ENCODE results near the gene FYN. TPM values are rescaled to one million over a fixed set of nuclear protein-coding genes. Genes with fewer than 3 reads are reported as not detected.

The FYN gene
- total RNA-seq, 2 donors from 2014 or later: 287 to 304 TPM

DNA sequence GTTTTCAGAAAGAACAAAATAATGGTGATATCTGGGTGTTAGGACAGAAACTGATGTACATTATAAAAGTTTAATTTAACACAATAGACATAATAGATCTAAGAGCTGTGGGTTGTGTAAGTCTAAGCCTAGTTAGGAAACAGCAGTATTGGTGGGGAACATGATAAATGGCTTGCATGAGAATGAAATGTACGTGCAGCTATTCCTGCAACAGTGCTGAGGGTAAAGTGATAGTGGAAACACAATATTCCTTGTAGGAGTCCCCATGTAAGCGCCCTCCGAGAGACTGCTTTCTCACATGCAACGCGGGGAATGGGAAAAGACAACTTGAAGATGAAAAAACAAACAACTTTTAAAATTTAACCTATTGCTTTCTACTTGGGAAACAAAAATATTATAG lies 171.0 kb downstream of the FYN start:
- peak overlapping the region in 1 of 2 donors; percentile 4 for H3K27ac Mint-ChIP-seq
- ATAC-seq: no peak
- H3K36me3 Mint-ChIP-seq: peaks cover 17 to 28% of the 10 kb centered on the region in 2 donors
- DNase-seq (ENCODE audit: low spot score in 2 of 2): no peak
- no peaks in the 10 kb centered on the region for H3K9me3 Mint-ChIP-seq

DNA sequence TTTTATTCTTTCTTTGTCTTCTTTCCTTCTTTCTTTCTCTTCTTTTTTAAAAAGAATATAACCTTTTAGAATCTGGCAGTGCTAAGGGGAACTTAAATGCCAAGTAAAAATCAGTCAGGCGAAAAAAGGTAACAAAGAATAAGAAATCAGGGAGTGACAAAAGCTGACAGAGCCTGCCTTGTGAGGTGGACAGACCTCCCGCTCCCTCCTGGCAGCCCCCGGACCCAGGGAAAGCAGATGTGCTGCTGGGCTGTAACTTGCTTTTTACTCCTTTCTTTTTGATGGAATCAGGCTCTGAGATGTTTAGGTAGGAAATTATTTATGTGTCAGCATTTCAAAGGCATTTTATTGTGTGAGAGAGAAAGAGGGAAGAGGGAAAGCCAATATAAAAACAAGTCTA lies 172.1 kb downstream of the FYN start:
- no peak for ATAC-seq
- DNase-seq (ENCODE audit: low spot score in 2 of 2): no peak
- H3K27ac Mint-ChIP-seq: no peak overlapping the region
- H3K36me3 Mint-ChIP-seq: peaks cover 17 to 28% of the 10 kb centered on the region in 2 donors
- H3K9me3 Mint-ChIP-seq: no peaks in the 10 kb centered on the region

DNA sequence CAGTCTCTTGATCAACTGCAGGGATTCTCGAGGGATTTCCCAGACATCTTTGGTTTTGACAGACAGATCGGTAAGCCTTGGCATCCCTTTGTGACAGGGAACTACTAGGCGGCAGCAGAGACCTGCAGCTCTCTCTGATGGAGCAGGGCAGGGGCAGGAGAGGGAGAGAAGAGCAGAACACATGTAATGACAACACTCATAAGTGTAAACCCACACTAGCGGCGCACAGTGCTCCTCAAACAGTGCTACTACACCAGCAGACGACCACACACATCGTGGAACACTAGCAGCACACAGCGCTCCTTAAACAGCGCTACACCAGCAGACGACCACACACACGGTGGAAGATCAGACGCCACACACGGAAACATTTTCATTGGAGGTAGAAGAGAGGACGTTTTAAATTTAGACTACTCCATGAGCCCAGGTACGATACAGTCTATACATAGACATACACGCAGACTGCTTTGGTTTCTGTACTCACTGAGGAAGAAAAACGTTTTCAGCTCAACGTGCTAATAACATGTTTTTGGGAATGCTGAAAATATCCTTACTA lies 173.0 kb downstream of the FYN start:
- H3K36me3 Mint-ChIP-seq: peaks cover 17 to 38% of the 10 kb centered on the region in 2 donors
- ATAC-seq: peak in 1 of 2 donors; percentile 47

DNA sequence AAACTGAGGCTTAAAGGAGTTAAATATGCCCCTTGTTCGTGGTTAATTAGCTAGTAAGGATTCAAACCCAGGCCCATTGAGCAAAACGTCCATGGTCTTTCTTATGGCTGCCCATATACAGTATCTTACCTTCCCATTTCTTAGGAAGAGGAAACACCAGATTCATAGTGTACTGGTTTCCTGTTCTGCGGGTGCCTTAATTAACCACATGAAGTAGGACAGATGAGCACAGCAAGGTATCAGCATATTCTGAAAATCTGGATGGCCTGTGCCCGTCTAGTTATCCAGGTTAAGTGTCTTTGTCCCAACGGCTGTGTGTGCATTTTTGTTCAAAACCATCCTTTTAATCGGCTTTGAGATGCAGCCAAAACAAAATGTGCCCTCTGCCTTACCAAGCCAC lies 174.1 kb downstream of the FYN start:
- Mint-ChIP-seq H3K27ac (peak overlapping the region; percentile 43 to 47), H3K9me3 (no peaks in the 10 kb centered on the region), H3K36me3 (peaks cover 24 to 44% of the 10 kb centered on the region in 2 donors)
- ATAC-seq: no peak
- DNase-seq (ENCODE audit: low spot score in 2 of 2): no peak

More for the DNA sequence above, 173.0 kb downstream of the FYN start:
- DNase-seq (ENCODE audit: low spot score in 2 of 2): no peak
- H3K27ac Mint-ChIP-seq: peak overlapping the region in 1 of 2 donors; percentile 43
- no peaks in the 10 kb centered on the region for H3K9me3 Mint-ChIP-seq

DNA sequence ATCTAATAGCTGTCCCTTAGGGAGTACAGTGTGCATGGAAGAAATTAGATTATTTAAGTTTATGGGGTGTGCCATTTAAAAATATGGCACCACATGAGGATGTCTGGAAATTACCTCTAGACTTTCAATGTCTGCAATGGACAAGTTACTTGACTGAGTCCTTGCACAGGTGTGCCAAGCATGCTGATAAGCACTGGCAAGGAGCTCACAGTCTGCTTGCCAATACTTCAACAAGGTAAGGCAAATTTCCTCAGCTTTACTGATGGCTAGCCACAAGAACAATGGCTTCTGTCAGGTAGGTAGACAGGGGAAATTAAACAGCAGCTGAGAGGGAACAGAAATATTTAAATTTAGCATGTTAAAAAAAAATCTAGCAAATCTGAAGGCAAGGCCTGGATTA lies 176.4 kb downstream of the FYN start:
- peaks cover 37 to 44% of the 10 kb centered on the region in 2 donors for H3K36me3 Mint-ChIP-seq
- DNase-seq (ENCODE audit: low spot score in 2 of 2): no peak
- H3K27ac Mint-ChIP-seq: no peak overlapping the region
- no peak for ATAC-seq
- H3K9me3 Mint-ChIP-seq: no peaks in the 10 kb centered on the region

DNA sequence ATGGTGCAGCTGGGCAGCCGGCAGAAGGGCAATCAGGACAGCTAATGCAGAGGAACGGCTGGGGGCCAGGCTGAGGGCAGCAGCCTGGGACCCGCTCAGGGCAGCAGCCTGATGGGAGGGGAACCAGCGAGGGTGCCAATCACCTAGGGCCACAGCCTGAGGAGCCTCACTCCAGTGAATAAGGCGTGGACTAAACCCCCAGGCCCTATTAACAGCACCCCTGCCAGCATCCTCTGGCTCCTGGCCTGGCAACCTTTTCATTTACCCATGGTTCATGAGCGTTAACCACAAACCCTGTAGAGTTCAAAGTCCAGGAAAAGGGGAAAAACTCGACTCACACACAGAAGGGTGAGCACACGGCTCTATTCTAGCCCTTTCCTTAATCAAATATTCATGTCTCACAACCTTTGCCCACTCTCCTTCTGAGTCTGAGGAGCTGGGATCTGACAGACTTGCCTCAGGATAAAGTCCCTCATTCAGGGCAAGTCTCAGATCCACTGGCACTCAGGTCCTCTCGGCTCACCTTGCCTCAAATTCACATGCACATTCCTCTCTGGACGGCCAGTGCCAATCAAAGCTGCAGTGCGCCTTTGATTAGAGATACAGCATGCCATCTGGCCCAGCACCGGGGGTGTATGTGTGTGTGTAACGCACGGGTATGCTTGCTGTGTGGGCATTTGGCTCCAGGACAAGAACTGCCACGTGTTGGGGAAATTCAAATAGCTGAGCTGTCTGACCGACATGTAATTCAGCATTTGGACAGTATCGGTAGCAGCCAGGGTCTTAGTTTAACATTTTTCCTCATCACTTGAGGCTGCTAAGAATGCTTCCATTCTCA lies 180.7 kb downstream of the FYN start:
- Mint-ChIP-seq H3K27ac (peak overlapping the region; percentile 37 to 79), H3K9me3 (no peaks in the 10 kb centered on the region), H3K36me3 (peaks cover 36 to 56% of the 10 kb centered on the region in 2 donors)
- DNase-seq (ENCODE audit: low spot score in 2 of 2): no peak
- ATAC-seq: peak; percentile 17 to 77

DNA sequence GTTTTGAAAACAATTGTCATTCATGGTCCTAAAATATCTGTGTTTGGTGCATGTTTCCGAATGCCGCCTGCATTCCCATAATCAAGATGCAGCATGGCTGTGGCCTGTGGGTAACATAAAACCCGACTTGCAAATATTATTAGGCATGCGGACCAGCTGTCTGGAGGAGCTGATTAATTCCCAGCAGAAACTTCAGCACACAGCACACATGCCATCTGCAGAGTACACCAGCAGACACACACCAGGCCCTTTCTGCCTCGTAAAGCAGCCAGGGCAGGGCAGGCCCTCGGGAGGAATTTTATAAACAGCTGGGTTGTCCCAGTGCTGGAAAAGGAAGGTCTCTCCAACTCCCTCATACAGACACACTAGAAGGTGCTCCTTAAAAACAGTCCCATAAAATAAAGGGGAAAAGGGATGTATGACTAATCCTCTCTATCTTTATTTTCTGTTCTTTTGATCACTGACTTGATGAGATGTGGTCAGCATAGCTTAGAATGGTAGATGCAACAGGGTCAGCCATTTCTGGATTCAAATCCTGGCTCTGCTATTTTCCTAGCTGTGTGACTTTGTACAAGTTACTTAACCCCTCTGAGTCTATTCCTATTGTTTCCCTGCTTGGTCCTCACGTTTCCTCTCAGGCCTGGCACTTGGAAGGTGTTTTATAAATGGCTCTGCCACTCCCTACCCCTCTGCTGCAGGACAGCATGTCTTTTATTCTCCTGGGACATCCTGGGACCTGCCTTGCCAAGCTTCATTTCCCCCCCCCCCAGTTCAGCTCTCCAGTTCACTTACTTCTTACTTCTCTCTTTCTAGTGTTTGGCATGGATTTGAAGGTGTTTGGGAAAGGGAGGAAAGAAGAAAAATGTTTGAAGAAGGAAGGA lies 181.7 kb downstream of the FYN start:
- no peaks in the 10 kb centered on the region for H3K9me3 Mint-ChIP-seq
- peaks cover 36 to 56% of the 10 kb centered on the region in 2 donors for H3K36me3 Mint-ChIP-seq
- ATAC-seq: no peak
- peak overlapping the region; percentile 37 to 79 for H3K27ac Mint-ChIP-seq
- no peak for DNase-seq (ENCODE audit: low spot score in 2 of 2)

DNA sequence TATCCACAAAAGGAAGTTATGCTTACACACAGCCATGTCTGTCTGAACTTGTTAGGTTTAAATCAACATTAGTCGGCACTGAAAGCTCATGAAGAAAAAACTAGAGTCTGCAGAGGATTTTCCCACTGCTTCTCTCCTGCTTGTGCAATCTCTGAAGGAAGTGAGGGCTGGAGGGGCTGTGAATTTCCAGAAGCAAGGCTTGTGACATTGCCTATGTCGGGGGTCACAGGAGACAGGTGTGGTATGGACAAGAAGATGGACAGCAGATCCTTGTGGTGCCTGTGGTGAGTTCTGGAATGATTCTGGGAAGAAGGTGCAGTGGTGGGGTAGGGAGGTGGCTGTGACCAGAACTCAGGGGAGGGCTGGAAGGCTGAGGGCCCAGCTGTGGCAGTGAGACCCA lies 183.3 kb downstream of the FYN start:
- Mint-ChIP-seq H3K27ac (peak overlapping the region; percentile 15 to 40), H3K9me3 (no peaks in the 10 kb centered on the region), H3K36me3 (peaks cover 40 to 55% of the 10 kb centered on the region in 2 donors)
- no peak for DNase-seq (ENCODE audit: low spot score in 2 of 2)
- no peak for ATAC-seq

DNA sequence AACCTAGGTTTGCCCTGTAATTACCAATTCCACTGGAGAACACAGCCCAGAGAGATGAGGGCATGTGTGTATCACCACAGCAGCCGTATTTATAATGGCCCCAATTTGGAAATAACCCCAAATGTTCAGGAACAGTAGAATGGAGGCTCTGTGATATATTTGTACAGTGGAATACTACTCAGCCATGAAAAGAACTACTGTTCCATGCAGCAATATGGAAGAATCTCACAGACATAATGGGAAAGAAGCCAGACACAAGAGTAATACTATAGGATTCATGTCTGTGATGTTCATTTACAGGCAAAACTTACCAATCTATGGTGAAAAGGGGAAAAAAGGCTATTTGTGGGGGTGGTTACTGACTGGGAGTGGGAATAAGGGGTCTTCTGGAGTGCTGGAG lies 183.8 kb downstream of the FYN start:
- Mint-ChIP-seq H3K36me3 (peaks cover 36 to 55% of the 10 kb centered on the region in 2 donors), H3K27ac (peak overlapping the region in 1 of 2 donors; percentile 40), H3K9me3 (no peaks in the 10 kb centered on the region)
- DNase-seq (ENCODE audit: low spot score in 2 of 2): no peak
- no peak for ATAC-seq

DNA sequence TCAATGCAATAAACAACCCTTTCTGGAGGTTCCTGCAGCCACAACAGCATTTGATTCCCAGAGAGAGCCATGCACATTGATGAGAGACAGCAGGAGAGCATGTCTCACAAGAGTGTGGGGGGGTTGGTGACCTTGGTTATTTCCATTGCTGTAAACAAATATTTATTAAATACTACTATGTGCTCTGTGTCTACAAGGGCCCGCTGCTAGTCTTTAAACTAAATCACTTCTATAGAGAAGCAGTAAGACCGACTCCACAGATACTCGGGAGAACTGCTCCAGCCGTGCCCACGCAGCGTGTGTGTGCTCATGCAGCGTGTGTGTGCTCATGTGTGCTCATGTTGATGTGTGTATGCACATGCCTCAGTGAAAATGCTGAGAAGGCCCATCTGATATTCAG lies 184.9 kb downstream of the FYN start:
- no peaks in the 10 kb centered on the region for H3K9me3 Mint-ChIP-seq
- peaks cover 33 to 56% of the 10 kb centered on the region in 2 donors for H3K36me3 Mint-ChIP-seq
- H3K27ac Mint-ChIP-seq: no peak overlapping the region
- DNase-seq (ENCODE audit: low spot score in 2 of 2) (no peak), ATAC-seq (no peak)

DNA sequence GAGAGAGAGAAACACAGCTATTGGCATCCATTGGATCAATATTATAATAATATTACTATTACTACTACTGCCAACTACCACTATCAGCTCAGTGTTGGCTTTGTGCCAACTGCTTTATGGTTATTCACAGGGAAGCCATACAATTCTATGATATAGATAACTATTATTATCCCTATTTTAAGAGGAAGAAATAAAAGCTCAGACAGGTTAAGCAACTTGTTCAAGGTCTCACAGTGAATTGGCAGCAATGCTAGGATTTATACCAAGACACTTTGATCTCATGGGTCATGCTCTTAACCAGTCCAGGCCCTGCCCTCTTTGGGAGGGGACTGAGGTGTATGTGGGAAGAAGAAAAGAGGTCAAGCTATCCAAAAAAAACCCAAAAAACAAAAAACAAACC lies 185.6 kb downstream of the FYN start:
- DNase-seq (ENCODE audit: low spot score in 2 of 2) (no peak), ATAC-seq (no peak)
- Mint-ChIP-seq H3K36me3 (peaks cover 29 to 60% of the 10 kb centered on the region in 2 donors), H3K27ac (peak overlapping the region in 1 of 2 donors; percentile 37), H3K9me3 (no peaks in the 10 kb centered on the region)

DNA sequence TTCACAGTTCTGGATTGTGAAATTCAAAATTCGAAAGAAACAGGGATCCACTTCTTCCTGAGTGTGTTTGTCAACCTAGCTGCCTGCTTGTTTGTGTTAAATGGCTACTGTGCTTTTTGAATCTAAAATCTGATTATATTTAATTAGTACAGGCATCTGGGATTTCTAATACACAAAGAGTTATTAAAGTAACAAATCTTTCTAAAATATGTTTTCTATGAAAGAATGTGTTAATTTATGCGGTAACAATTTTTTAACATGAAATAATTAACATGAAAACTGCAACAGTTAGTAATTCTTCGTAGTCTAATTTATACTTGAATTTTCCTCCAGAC lies 186.4 kb downstream of the FYN start:
- no peak for ATAC-seq
- no peak for DNase-seq (ENCODE audit: low spot score in 2 of 2)
- H3K27ac Mint-ChIP-seq: peak overlapping the region; percentile 37 to 89
- peaks cover 28 to 63% of the 10 kb centered on the region in 2 donors for H3K36me3 Mint-ChIP-seq
- H3K9me3 Mint-ChIP-seq: no peaks in the 10 kb centered on the region

DNA sequence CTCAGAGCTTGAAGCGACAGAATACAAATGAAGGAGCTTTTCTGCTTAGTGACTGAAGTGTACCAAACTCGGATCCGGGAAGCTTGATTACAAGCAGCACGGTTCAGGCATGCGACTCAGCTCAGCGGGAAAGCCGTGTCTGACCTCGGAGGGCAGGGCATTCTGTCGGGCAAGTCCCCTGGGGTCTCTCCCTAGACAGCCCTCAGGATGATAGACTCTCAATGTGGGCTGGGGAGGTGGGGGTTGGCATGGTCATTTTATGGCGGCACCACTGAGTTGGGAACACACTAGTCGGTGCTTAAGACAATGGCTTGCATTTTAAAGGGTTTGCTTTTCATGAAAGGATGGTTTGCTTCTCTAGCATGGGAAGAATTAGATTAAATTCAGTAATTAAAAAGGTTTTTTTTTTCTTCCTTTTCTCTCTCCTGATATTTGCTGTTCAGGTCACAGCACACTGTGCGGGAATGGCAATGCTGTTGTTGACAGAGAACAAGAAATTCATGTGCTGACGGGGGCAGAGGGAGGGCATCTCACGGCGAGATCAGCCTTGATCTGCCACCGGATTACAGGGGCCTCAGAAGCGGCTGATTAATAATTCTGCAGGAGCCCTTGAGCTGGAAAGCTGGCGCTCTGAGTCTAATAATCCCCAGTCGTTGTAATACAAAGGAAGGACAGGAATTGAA lies 186.9 kb downstream of the FYN start:
- ATAC-seq (no peak), DNase-seq (ENCODE audit: low spot score in 2 of 2) (no peak)
- H3K36me3 Mint-ChIP-seq: peaks cover 25 to 65% of the 10 kb centered on the region in 2 donors
- peak overlapping the region in 1 of 2 donors; percentile 62 for H3K27ac Mint-ChIP-seq
- no peaks in the 10 kb centered on the region for H3K9me3 Mint-ChIP-seq

DNA sequence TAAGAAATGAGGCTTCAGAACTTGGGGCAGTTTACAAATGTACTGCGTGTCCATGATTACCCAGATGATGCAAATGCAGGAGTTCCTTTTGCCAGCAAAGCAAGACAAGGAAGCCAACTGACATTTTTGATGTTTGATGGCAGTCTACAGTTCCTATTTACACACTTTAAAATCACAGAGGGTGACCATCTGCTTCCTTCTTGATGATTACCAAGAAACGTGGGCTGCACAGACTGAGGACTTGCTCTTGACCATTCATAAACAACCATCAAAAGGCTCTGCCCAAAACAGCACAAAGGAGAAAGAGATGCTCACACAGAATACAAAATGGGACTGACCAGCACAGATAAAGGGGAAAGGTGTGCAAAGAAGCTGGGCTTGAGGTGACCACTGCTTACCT lies 187.7 kb downstream of the FYN start:
- H3K9me3 Mint-ChIP-seq: no peaks in the 10 kb centered on the region
- ATAC-seq (no peak), DNase-seq (ENCODE audit: low spot score in 2 of 2) (no peak)
- H3K36me3 Mint-ChIP-seq: peaks cover 18 to 62% of the 10 kb centered on the region in 2 donors
- H3K27ac Mint-ChIP-seq: peak overlapping the region in 1 of 2 donors; percentile 85

DNA sequence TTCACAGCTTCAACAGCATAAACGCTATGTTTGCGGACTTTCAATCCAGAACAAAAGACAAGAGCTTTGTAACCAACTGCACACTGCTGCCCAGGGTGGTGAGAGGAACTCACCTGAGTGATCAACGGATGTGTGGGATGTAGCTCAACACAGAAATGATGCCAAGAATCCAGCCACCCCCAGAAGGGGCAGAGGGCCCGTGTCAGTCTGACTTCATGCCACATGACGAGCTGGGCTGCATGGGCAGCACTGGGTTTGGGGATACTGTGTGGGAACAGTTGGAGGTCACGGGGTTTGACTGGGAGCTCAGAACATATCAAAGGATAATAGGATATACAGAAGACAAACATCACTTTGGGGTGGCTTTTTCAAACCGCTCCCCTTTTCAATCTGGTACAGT lies 188.2 kb downstream of the FYN start:
- no peak for DNase-seq (ENCODE audit: low spot score in 2 of 2)
- Mint-ChIP-seq H3K9me3 (no peaks in the 10 kb centered on the region), H3K36me3 (peaks cover 16 to 58% of the 10 kb centered on the region in 2 donors), H3K27ac (peak overlapping the region in 1 of 2 donors; percentile 85)
- peak in 1 of 2 donors; percentile 14 for ATAC-seq

DNA sequence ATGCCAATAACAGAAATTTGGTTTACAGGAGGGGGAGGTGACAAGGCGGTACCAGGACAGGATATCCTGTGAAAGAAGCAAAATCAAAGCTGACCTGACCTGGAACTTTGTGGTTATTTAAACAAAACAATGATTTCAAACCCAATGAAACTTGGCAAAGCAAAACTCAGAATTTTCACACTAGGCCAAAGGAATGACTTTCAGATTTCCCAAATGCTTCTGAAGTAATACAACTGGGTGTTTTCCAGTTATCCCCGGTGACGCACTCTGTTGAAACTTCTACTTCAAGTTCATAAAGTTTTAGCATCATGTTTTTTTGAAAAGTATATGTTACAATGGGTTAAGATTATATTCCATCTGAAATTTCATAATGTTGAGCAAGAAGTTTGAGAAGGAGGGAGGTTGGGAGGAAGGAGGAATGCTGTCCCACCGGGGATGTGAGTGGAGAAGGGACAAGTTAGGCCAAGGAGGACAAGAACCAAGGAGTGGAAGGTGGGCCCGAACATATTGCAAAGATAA lies 189.4 kb downstream of the FYN start:
- no peak for DNase-seq (ENCODE audit: low spot score in 2 of 2)
- peaks cover 16 to 50% of the 10 kb centered on the region in 2 donors for H3K36me3 Mint-ChIP-seq
- H3K27ac Mint-ChIP-seq: peak overlapping the region; percentile 83 to 85

More for the DNA sequence above, 189.4 kb downstream of the FYN start:
- no peak for ATAC-seq
- no peaks in the 10 kb centered on the region for H3K9me3 Mint-ChIP-seq

Data from activated naive CD4-positive, alpha-beta T cell treated with anti-CD3 and anti-CD28 coated beads, Interleukin-2, amount 50 U/mL, for 72 hours (primary cell).